Tibial nerve (tissue), 4 donors: ENCODE data around the gene KIAA0319L.

ENCODE experiments used
- CTCF ChIP-seq, 5 experiments: fragments of 200-600 bp in 3 of 5; fragments of 450-650 bp in 2 of 5; sonication (generic) in 3 of 5; IDR thresholded peaks; one replicate each; pipeline ENCODE4 v1.5.1; 2016 to 2019; ENCODE audit warnings: antibody characterized with exemption in 5 of 5, mild to moderate bottlenecking in 3 of 5, moderate library complexity in 2 of 5
- EP300 ChIP-seq, 2 donors: sonication (generic); formaldehyde crosslinking; IDR thresholded peaks; one replicate each; pipeline ENCODE4 v1.6.1; 2017; ENCODE audit warnings: antibody characterized with exemption in 2 of 2, mild to moderate bottlenecking in 1 of 2

- TF ChIP-seq CTCF (IDR thresholded peaks at IDR 0.05), result no peak
- TF ChIP-seq EP300 (IDR thresholded peaks at IDR 0.05), result no peak
These were observed 33.4 kb upstream of the KIAA0319L start for GRCh38 chr1:35590476-35591040.
